HG03064 (cell line): ENCODE measurements around the gene HJV.
"Not testable (repeated sequence)": the region's sequence is repeated elsewhere in the genome, so short reads cannot be mapped to it uniquely, and the experiment has no call there.

Experiments
- ATAC-seq: cut with Tn5 transposase; IDR thresholded peaks from one replicate; pipeline ENCODE4 v1.9.1; 2021; ENCODE audit warnings: low read depth; ENCODE audit not compliant: unreplicated experiment

HJV gene

GRCh38 chr1:146021622-146022402 lies at the start of gene HJV:
HJV (minus strand) TSS chr1:146021735; CDS start chr1:146020231, 1,504 bp downstream.
- ATAC-seq, result no peak

DNA sequence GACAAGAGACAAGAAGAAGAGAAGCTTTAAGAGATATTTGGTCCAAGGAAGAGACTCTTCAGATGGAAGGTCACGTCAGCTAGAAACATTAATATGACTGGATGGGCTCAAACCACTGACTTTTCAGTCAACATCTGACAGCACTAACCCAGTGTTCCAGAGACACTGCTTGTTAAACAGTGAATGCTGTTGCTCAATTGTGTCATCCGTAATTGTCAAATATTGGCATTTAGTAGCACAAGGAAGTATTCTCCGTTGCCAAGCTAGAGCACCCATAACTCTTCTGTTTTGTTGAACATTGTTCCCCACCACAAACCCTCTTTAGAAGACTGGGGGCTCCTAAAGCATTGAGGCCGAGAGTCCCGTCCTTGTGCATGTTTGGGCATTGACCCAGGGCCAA lies 37.6 kb upstream of the HJV start:
- not testable (repeated sequence) for ATAC-seq

- ATAC-seq, result peak; percentile 73
These were observed 30.5 kb upstream of the HJV start for GRCh38 chr1:146051852-146052676.

DNA sequence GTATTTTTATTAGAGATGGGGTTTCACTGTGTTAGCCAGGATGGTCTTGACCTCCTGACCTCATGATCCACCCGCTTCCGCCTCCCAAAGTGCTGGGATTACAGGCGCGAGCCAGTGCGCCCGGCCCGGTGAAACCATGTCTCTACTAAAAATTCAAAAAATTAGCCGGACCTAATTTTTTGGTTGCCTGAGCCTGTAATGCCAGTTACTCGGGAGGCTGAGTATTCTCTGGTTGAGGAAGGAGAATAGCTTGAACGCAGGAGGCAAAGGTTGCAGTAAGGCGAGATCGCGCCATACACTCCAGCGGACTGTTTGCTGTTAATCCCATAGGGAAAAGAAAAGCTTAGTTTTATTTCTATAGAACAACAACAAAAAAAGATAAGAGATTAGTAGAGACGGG lies 29.9 kb upstream of the HJV start:
- no peak for ATAC-seq

- not testable (repeated sequence) for ATAC-seq
These were observed 29.1 kb upstream of the HJV start for GRCh38 chr1:146050652-146050963.

DNA sequence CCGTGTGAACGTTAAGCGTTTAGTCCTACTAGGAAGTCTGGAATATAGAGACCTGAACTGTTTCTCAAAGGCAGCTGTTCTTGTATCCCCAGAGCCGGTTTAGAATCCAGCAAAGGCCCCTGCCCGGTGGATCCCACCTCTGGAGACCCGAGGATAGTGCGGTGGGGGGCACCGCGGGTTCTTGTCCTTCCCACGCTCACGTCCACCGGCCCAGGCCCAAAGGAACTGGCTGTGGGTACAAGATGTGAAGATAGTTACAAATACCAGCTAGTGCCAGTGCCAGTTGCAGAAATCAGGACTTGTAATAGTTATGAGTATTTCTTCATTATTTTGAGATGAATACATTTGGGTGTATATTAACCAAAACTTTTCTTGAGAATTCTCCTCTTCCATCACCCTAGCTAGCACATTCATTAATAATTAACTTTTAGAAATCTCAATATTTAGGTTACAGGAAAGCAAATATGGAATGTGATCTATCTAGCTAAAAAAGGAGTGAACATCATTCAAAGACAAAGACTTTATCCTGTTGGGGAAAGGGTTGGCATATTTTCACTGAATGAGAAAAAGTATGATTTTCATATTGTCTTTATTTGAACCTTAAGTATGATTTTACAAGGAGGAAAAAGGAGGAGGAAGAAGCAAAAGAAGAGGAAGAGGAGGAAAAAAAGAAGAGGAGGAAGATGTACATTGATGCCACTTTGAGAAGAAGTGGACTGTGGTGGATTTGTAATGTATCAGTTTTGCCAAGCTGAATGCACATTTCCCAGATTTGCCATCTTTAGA lies 28.5 kb upstream of the HJV start:
- ATAC-seq, result not testable (repeated sequence)

DNA sequence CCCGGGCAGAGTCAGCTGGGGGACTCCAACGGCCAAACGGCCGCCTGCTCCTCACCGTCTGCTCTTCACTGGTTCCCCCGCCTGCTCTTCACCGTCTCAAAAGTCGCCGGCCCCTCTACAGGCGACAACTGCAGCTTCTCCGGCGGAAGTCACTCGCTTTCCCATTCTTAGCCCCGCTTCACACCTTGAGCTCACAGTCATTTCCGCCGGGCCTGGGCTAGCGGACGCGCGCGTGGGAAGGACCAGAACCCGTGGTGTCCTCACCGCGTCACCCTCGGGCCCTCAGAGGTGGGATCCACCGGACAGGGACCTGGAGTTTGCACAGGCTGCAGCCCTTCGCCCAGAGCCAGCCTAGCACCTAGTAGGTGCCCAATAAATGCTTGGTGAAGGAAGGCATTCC lies 27.9 kb upstream of the HJV start:
- ATAC-seq, result no peak

- ATAC-seq, result not testable (repeated sequence)
These were observed 27.1 kb upstream of the HJV start for GRCh38 chr1:146048514-146049115.

GRCh38 chr1:146046664-146047063 lies 25.1 kb upstream of the HJV start:
- ATAC-seq, result no peak

- ATAC-seq, result no peak
These were observed 18.3 kb upstream of the HJV start for GRCh38 chr1:146039844-146040194.

GRCh38 chr1:146036965-146037646 lies 15.6 kb upstream of the HJV start:
- ATAC-seq, result no peak

- no peak for ATAC-seq
These were observed 14.9 kb upstream of the HJV start for GRCh38 chr1:146036241-146036964.

DNA sequence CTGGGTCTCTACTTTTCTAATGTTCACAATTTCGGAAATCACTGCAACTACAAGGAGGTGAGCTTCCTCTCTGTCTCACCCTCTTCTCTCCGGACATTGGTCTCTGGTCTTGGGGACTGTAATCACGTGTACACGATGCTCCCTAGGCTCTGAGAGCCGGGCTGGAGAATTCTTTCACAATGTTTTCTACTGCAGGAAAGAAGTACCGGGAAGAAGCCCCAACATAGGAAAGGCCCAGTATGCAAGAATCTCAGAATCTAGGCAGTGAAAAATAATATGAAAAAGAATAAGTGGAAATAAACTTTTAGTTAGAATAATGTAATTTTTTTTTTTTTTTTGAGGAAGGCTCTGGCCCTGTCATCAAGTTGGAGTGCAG lies 13.5 kb upstream of the HJV start:
- no peak for ATAC-seq

DNA sequence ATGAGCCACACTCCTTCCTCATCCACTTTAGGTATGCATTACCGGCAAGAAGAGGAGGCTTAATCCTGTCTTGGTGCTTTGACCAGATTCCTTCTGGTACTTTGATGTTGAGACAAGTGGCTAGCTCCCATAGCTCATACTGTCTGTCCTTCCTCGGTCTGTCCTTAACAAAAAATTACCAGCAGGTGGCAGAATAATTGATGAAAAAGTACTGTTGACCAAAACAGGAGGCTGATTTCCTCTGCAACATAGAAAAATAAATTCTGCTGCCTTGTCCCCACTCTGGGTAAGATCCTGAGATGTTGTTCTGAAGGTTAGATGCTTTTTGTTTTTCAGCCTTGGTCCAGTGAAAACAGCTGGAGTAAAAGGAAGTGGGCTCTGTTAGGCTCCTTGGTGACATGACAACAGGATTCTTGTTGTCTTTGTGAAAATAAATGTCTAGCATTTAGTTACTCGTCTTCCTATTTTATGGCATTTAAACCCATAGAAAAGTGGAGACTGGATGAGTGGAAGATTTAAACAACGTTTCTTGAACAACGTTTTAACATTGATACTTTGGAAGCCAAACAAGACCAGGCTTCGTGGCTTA lies 11.2 kb upstream of the HJV start:
- no peak for ATAC-seq

DNA sequence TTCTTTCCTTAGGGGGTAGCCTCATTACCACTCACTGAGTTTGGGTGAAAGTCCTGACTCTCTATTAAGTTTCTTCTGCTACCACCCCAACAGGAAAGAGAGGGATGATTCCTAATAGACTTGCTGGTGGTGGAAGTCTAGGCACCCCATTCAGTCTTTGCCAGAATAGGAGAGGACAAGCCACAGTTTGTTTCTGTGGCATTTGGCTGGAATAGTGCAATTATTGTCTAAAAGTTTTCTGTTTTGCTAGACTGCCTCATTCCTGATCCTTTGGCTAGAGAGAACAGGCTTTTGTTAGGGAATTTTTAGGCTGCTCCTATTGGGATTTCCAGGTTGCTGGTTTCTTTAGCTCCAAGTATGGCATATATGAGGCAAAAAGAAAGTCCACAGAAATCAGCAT lies 9.9 kb upstream of the HJV start:
- no peak for ATAC-seq

- ATAC-seq, result no peak
These were observed 7.6 kb upstream of the HJV start for GRCh38 chr1:146029117-146029516.

GRCh38 chr1:146026650-146027049 lies 5.1 kb upstream of the HJV start:
- not testable (repeated sequence) for ATAC-seq

DNA sequence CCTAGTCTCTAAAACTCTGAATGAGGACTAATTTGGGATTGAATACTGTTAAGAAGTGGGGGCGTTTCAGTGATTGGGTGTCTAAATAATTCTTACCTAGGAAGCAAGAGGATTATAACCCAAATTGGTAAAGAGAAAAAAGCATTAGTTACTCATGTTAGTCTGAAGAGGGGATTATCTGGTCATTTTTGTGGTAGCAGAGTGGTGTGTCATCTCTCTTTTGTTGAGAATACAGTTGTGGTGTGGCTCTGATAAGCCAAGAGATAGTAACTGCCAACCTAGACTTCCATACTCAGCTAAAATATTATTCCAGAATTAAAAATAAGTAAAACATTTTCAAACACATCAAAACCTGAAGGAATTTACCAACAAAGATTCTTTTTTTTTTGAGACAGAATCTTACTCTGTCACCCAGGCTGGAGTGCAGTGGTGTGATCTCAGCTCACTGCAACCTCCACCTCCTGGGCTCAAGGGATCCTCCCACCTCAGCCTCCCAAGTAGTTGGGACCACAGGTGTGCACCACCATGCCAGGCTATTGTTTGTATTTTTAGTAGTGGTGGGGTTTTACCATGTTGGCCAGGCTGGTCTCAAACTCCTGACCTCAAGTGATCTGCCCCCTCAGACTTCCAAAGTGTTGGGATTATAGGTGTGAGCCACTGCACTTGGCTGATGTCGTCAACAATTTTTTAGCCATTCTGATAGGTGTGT lies 4.4 kb upstream of the HJV start:
- ATAC-seq, result not testable (repeated sequence)
